Muscle of leg (tissue), 11 donors: ENCODE measurements around the gene VAV2. TPM values are rescaled to one million over a fixed set of nuclear protein-coding genes. Genes with fewer than 3 reads are reported as not detected.

Experiments
- DNase-seq: peaks from one replicate; pipeline ENCODE4 v3.0.0; 2013
- H3K27ac ChIP-seq: one replicate; pipeline ENCODE4 v1.5.1; 2013; ENCODE audit warnings: mild to moderate bottlenecking, low read length, control low read depth
- H3K27me3 ChIP-seq: one replicate; pipeline ENCODE4 v1.6.1; 2013; ENCODE audit warnings: low read length; ENCODE audit not compliant: control insufficient read depth, insufficient read depth
- H3K36me3 ChIP-seq: one replicate; pipeline ENCODE4 v1.6.1; 2013; ENCODE audit warnings: low read length; ENCODE audit not compliant: control insufficient read depth, insufficient read depth
- H3K4me1 ChIP-seq: one replicate; pipeline ENCODE4 v1.6.1; 2013; ENCODE audit warnings: low read length; ENCODE audit not compliant: control insufficient read depth, insufficient read depth
- H3K4me3 ChIP-seq: one replicate; pipeline ENCODE4 v1.5.1; 2013; ENCODE audit warnings: low read length, control low read depth
- H3K9me3 ChIP-seq: replicated peaks from 2 replicates; pipeline ENCODE4 v1.6.1; 2013; ENCODE audit warnings: low read depth, low read length; ENCODE audit not compliant: control insufficient read depth
- WGBS: methylation state at CpG from one replicate; pipeline ENCODE4 v1.1.5; 2013; ENCODE audit warnings: missing lambda C conversion rate; ENCODE audit not compliant: insufficient coverage; 5-methylcytosine and 5-hydroxymethylcytosine counted together
- polyA plus RNA-seq, 8 donors: library from polyadenylated mRNA; unstranded; fragments of 120-200 nt; gene quantifications; one replicate each; pipeline versions ENCODE4 v1.2.1 to v1.2.3, GENCODE V29; 2013; ENCODE audit warnings: inconsistent platforms in 1 of 8, low replicate concordance in 1 of 8; ENCODE audit not compliant: insufficient read length in 8 of 8, insufficient read depth in 1 of 8
- total RNA-seq: library from RNA; stranded (reverse); fragments of 120-200 nt; gene quantifications from one replicate; pipeline ENCODE4 v1.2.4, GENCODE V29; 2013

The VAV2 gene
- total and polyA plus RNA-seq, 9 donors: 7.4 to 19.1 (median 16.0) TPM

DNA sequence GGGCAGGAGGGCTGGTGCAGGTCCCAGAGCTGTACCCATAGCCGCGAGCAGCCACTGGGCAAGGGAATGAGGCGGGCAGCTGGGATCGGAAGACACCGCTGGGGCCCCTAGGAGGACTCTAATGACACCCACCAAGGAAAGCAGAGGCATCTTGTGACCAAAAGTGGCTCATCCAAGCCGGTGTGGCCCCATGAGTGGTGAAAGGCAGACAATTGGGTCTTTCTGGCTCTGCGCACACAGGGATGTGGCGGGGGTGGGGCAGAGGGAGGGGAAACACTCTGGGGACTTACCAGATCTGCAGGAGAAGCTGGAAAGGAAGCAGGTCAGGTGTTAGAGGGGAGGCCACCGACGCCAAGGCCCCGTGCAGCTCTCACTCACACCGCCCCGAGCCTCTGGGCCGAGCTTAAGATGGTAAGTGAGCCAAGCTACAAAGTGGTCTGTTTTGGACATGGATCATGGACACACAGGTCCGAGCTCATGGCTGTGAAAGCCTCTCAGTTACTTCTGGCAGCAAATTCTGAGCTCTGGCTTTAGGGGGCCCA lies 211.6 kb downstream of the VAV2 start:
- Histone ChIP-seq H3K4me1 (peaks cover under 1% of the 10 kb centered on the region), H3K36me3 (peaks cover 58% of the 10 kb centered on the region), H3K9me3 (no peaks in the 10 kb centered on the region), H3K27ac (no peak overlapping the region), H3K4me3 (no peak overlapping the region), H3K27me3 (no peaks in the 10 kb centered on the region)
- WGBS: 83% methylated on average over 10 of the region's 15 CpGs
- DNase-seq: no peak

DNA sequence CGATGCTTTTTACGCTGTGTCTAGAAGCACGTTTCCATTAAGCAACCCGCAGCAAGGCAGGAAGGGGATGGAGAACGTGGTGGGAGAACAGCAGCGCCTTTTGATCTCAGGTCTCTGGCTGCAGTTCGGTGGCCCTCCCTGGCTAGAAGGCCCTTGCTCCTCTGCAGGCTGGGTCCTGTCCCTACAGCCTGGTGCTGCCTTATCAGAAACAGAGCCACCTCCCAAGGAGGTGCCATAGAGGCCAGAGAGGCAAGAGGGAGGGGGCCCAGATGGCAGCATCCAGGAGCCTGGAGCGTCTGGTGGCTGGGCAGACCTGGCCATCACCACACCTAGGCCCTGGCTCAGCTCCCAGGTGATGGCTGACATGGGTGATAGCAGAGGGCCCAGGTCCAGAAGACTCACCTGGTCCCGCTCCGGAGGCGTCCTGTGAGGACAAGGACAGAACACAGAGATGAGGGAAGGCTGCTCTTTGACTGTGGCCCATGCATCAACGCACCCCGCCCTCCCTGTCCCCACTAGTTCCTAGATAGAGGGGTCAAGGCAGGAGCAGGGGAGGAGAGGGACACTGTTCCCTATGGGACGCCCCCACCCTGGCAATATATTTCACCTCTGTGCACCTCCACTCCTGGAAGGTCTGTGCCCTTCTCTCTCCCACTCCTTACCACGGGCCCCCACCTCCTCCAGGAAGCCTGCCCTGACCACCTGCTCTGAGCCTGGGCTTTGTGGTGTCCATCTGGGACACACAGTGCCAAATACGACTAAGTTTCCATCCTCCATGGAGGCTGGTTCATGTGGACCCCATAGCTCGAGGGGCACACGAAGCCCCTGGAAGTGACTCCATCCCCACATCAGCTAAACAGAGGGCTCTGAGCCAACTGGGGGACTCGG lies 212.4 kb downstream of the VAV2 start:
- Histone ChIP-seq H3K9me3 (no peaks in the 10 kb centered on the region), H3K27me3 (no peaks in the 10 kb centered on the region), H3K27ac (no peak overlapping the region), H3K36me3 (peaks cover 65% of the 10 kb centered on the region), H3K4me3 (no peak overlapping the region), H3K4me1 (no peaks in the 10 kb centered on the region)
- 79% methylated on average over 10 of the region's 19 CpGs for WGBS
- DNase-seq: no peak

DNA sequence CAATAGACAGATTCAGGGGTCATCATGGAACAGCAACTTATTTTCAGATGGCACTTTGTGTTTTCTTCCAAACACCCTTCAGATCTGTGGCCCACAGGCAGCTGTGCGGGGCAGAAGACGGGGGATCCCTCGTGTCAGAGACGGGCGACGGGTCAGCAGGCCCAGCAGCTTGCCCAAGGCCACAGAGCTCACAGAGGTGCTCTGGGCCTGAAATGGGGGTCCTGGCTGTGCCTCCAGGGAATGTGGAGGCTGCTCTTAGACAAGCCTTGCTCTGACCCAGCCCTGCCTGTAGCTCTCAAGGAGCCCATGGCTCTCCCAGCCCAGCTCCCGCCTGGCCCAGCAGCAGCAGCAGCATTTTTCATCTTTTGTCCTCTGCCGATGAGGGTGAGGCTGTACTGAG lies 213.0 kb downstream of the VAV2 start:
- no peaks in the 10 kb centered on the region for H3K27me3 ChIP-seq
- H3K36me3 ChIP-seq: peaks cover 66% of the 10 kb centered on the region
- DNase-seq: no peak
- no peak overlapping the region for H3K4me3 ChIP-seq
- 91% methylated on average over 8 of the region's 8 CpGs for WGBS
- H3K4me1 ChIP-seq: no peaks in the 10 kb centered on the region
- peaks cover 6% of the 10 kb centered on the region for H3K9me3 ChIP-seq
- H3K27ac ChIP-seq: no peak overlapping the region

DNA sequence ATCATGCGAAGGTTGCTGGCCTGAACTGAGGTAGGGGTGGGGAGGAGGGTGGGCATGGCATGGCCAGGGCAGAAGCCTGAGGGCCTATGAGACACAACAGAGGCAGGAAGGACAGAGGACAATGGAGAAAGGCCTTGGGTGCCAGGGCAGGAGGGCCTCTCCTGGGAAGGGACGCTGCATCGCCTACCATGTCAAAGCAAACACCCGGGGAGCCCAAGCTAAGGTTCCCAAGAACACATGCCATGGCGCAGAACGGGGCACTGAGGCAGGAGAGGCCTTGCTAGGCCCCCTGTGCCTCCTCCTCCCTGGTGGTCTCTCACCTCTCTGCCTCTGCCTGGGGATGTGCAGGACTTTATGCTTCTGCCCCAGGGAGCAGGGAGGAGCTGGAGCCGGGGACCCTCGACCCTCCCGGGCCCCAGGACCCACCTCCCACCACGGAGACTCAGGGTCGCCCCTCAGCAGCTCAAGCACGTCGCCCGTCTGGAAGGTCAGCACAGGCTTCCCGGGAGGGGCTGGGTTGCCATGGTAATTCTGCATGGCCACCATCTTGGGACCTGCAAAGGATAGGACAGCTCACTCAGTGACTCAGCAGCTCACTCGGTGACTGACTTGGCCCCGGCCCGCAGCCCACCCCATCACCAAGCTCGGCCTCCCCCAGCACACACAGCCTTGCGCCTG lies 213.6 kb downstream of the VAV2 start:
- 86% methylated on average over 15 of the region's 20 CpGs for WGBS
- Histone ChIP-seq H3K4me3 (no peak overlapping the region), H3K4me1 (no peaks in the 10 kb centered on the region), H3K36me3 (peaks cover 66% of the 10 kb centered on the region), H3K9me3 (peaks cover 9% of the 10 kb centered on the region), H3K27ac (no peak overlapping the region), H3K27me3 (no peaks in the 10 kb centered on the region)
- DNase-seq: no peak

DNA sequence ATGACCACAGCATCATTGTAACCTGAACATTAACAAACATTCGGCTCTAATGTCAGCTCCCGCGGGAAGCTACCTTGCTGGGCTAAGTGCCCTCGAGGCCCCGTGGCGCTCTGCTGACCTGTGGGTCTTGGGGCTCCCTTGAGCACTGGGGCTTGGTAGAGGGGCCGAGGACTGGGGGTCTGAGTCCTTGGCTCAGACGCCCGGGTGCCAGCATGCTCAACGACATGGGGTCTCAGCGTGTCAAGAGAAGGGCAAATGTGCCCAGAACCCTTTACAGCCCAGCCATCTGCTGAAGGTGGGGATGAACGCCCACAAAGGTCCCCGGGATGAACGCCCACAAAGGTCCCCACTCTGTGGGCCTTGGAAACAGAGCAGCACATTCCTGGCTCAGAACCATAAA lies 214.3 kb downstream of the VAV2 start:
- DNase-seq: no peak

DNA sequence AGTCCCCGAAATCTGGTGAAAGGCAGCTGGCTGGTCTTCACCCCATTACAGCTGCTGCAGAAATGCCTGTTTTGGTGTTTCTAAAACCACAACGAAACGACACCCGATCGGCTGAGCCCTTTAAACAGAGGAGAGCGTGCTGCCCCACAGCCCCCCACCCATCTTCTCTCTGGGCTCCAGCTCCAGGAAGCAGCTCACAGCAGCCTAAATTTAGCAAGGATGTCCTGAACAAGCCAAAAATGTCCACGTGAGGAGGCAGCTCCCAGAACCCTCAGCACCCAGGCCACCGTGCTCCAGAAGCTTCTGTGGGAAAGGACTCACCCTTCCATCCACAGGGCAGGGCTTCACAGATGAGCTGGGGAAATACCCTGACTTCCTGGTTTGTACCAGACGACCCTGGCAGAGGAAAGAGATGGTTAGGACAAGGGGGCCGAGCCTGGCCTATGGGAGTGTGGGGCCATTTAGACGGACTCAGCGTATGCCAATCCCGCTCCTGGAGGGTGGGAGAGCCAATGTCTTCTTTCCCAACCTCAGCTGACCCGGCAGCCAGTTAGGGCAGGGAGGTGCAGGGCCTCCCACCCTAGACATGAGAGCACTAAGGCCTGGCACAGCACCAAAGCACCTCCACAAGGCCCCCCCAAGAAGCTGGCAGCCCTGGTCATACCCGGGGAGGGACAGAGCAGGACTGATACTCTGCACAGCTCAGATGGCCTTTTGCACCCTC lies 214.9 kb downstream of the VAV2 start:
- no peaks in the 10 kb centered on the region for H3K27me3 ChIP-seq
- no peak overlapping the region for H3K4me3 ChIP-seq
- DNase-seq: peak; percentile 60
- H3K9me3 ChIP-seq: peaks cover 9% of the 10 kb centered on the region
- WGBS: 73% methylated on average over 10 of the region's 15 CpGs
- peaks cover 60% of the 10 kb centered on the region for H3K36me3 ChIP-seq
- H3K4me1 ChIP-seq: no peaks in the 10 kb centered on the region
- H3K27ac ChIP-seq: no peak overlapping the region

More for the DNA sequence above, 214.3 kb downstream of the VAV2 start:
- WGBS: 92% methylated on average over 13 of the region's 14 CpGs
- no peak overlapping the region for H3K27ac ChIP-seq
- H3K27me3 ChIP-seq: no peaks in the 10 kb centered on the region
- peaks cover 9% of the 10 kb centered on the region for H3K9me3 ChIP-seq
- H3K36me3 ChIP-seq: peaks cover 60% of the 10 kb centered on the region
- H3K4me3 ChIP-seq: no peak overlapping the region
- H3K4me1 ChIP-seq: no peaks in the 10 kb centered on the region

DNA sequence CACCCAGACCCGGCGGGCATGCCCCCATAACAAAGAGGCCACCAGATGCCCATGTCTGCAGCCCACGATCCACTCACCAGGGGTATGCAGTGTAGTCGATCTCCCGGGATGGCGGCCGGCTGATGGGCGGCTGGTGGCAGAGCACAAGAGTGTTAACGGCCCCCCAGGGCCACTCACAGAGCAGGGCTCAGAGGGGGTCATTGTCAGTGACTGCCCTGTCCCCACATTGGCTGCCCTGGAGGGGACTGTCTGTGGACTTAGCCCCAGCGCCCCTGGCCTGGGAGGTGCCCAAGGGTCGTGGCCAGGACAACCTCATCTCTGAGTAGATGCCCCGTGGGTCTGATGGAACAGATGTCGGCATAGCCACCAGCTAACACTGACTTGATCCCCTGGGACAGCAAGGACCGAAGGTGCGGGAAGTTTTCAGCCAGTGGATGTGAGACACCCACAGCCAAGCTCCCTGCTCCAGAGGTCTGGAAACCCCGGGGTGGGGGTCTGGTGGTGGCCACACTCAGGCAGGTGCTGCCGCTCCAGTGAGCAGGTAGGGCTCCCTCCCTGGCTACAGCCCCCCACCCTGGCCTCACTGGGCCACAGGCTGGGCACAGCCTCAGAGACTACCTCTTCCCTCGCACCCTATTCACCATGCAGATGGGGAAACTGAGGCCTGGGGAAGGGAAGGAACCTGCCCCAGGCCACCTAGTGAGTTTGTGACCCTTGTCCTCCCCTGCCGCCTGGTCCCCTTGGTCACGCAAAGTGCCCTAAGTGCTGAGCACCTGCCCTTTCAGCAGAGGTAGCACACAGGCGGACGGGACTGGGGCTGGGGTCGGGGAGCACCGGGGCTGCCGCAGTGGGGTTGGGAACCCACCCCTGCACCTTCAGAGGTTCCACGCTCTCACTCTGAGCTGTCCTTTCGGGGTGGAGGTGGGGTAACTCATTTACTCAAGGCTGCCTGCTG lies 215.9 kb downstream of the VAV2 start:
- H3K4me1 ChIP-seq: no peaks in the 10 kb centered on the region
- H3K9me3 ChIP-seq: peaks cover 9% of the 10 kb centered on the region
- no peaks in the 10 kb centered on the region for H3K27me3 ChIP-seq
- DNase-seq: no peak
- peaks cover 60% of the 10 kb centered on the region for H3K36me3 ChIP-seq
- WGBS: 92% methylated on average over 24 of the region's 27 CpGs
- H3K27ac ChIP-seq: no peak overlapping the region
- no peak overlapping the region for H3K4me3 ChIP-seq

DNA sequence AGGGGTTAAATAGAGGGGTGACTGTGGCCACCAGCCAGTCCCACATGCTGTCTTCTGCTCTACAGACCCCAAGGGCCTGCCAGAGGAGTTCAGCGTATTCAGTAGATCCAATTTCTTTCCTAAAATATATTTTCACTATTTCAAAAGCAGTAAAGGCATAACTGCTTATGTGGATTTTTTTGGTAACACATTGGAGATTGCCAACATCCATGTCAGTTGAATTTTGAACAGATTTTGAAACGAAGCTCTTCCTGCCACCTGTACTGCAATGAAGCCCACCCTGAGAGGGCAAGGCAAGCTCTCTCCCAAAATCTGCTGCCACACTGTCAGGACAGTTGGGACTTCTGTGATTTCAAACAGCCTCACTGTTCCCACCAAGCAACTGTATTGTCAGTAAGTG lies 216.8 kb downstream of the VAV2 start:
- WGBS: 100% methylated on average over 1 of the region's 2 CpGs
- no peak overlapping the region for H3K4me3 ChIP-seq
- peaks cover 58% of the 10 kb centered on the region for H3K36me3 ChIP-seq
- peaks cover 9% of the 10 kb centered on the region for H3K9me3 ChIP-seq
- no peaks in the 10 kb centered on the region for H3K4me1 ChIP-seq
- DNase-seq: no peak
- H3K27ac ChIP-seq: no peak overlapping the region
- no peaks in the 10 kb centered on the region for H3K27me3 ChIP-seq

DNA sequence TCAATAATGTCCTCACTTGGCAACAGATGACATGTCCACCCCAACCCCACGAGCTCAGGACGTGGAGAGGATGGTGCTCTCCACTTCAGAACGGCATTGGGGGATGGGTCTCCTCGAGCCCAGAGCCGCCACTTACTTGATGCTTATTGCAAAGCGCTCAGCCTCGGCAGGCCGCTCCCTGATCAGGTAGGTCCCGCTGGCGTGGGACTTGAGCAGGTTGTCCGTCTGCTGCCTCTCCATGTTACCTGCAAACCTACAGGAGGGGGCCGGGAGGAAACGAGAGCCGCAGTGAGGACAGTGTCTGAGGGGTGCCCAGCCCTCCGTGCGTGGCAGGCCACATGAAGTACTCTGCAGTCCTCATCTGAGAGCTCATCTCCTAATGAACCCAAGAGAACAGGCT lies 217.3 kb downstream of the VAV2 start:
- no peak for DNase-seq
- Histone ChIP-seq H3K27ac (no peak overlapping the region), H3K27me3 (no peaks in the 10 kb centered on the region), H3K9me3 (peaks cover 9% of the 10 kb centered on the region), H3K4me3 (no peak overlapping the region), H3K36me3 (peaks cover 60% of the 10 kb centered on the region), H3K4me1 (no peaks in the 10 kb centered on the region)
- WGBS: 94% methylated on average over 14 of the region's 16 CpGs
